Liver (tissue), 9 donors: ENCODE data around the gene PBX4. TPM values are rescaled to one million over a fixed set of nuclear protein-coding genes. Genes with fewer than 3 reads are reported as not detected.

Experiments
- DNase-seq: peaks from one replicate; pipeline ENCODE4 v3.0.0-alpha.2; 2017; ENCODE audit warnings: low spot score
- H3K27ac ChIP-seq, 2 donors: one replicate each; pipeline ENCODE4 v1.7.0; 2013; ENCODE audit warnings: inconsistent platforms in 2 of 2, low read length in 2 of 2, control low read depth in 1 of 2, low read depth in 1 of 2, mild to moderate bottlenecking in 1 of 2
- H3K27me3 ChIP-seq, 4 donors: one replicate each; pipeline versions ENCODE4 v1.6.1 to v1.7.0; 2013; ENCODE audit warnings: low read length in 3 of 4, inconsistent platforms in 1 of 4, mild to moderate bottlenecking in 1 of 4, moderate library complexity in 1 of 4; ENCODE audit not compliant: control insufficient read depth in 4 of 4, insufficient read depth in 4 of 4
- H3K36me3 ChIP-seq, 4 donors: one replicate each; pipeline versions ENCODE4 v1.6.1 to v1.7.0; 2013; ENCODE audit warnings: low read length in 3 of 4, mild to moderate bottlenecking in 3 of 4, low read depth in 1 of 4, moderate library complexity in 1 of 4; ENCODE audit not compliant: control insufficient read depth in 4 of 4, insufficient read depth in 3 of 4
- H3K4me1 ChIP-seq, 4 donors: one replicate each; pipeline versions ENCODE4 v1.6.1 to v1.7.0; 2013; ENCODE audit warnings: low read length in 3 of 4, mild to moderate bottlenecking in 3 of 4, moderate library complexity in 1 of 4; ENCODE audit not compliant: control insufficient read depth in 4 of 4, insufficient read depth in 4 of 4
- H3K4me3 ChIP-seq, 3 donors: one replicate each; pipeline versions ENCODE4 v1.6.1 to v1.7.0; 2013; ENCODE audit warnings: low read length in 3 of 3, control low read depth in 1 of 3, low read depth in 1 of 3, mild to moderate bottlenecking in 1 of 3
- H3K9ac ChIP-seq, 2 donors: one replicate each; pipeline ENCODE4 v1.7.0; 2013; ENCODE audit warnings: low read length in 2 of 2, mild to moderate bottlenecking in 2 of 2, moderate library complexity in 2 of 2, control low read depth in 1 of 2, low read depth in 1 of 2
- H3K9me3 ChIP-seq, 4 donors: one replicate each; pipeline versions ENCODE4 v1.6.1 to v1.7.0; 2013; ENCODE audit warnings: low read length in 3 of 4; ENCODE audit not compliant: control insufficient read depth in 4 of 4
- CTCF ChIP-seq: fragments of 150-350 bp; IDR thresholded peaks from 2 replicates; pipeline ENCODE4 v1.5.1; 2017; ENCODE audit warnings: improper control_type of control experiment, low read depth, low read length; ENCODE audit not compliant: missing input control
- EGR1 ChIP-seq, 2 donors: IDR thresholded peaks; 2 replicates each; pipeline ENCODE4 v1.6.1; 2016 to 2018; ENCODE audit warnings: antibody characterized with exemption in 2 of 2, low read depth in 2 of 2
- FOXA1 ChIP-seq: IDR thresholded peaks from 2 replicates; pipeline ENCODE4 v1.6.1; 2016; ENCODE audit warnings: antibody characterized with exemption
- FOXA2 ChIP-seq: IDR thresholded peaks from 2 replicates; pipeline ENCODE4 v1.6.1; 2016; ENCODE audit warnings: antibody characterized with exemption
- GABPA ChIP-seq, 2 donors: IDR thresholded peaks in 1 of 2; conservative IDR thresholded peaks in 1 of 2; 2 replicates each; pipeline ENCODE4 v1.6.1; 2016; ENCODE audit warnings: antibody characterized with exemption in 2 of 2, mild to moderate bottlenecking in 1 of 2, moderate library complexity in 1 of 2
- HNF4A ChIP-seq, 2 donors: conservative IDR thresholded peaks; 2 replicates each; pipeline ENCODE4 v1.6.1; 2016; ENCODE audit warnings: antibody characterized with exemption in 2 of 2, mild to moderate bottlenecking in 2 of 2
- HNF4G ChIP-seq: IDR thresholded peaks from 2 replicates; pipeline ENCODE4 v1.6.1; 2016; ENCODE audit warnings: antibody characterized with exemption
- JUND ChIP-seq, 2 donors: IDR thresholded peaks; 2 replicates each; pipeline ENCODE4 v1.6.1; 2016; ENCODE audit warnings: antibody characterized with exemption in 2 of 2
- REST ChIP-seq: IDR thresholded peaks from 2 replicates; pipeline ENCODE4 v1.6.1; 2016; ENCODE audit warnings: antibody characterized with exemption, mild to moderate bottlenecking
- RXRA ChIP-seq, 2 donors: IDR thresholded peaks; 2 replicates each; pipeline ENCODE4 v1.6.1; 2017 to 2018; ENCODE audit warnings: antibody characterized with exemption in 2 of 2, mild to moderate bottlenecking in 1 of 2
- SP1 ChIP-seq: IDR thresholded peaks from 2 replicates; pipeline ENCODE4 v1.6.1; 2018; ENCODE audit warnings: antibody characterized with exemption, mild to moderate bottlenecking
- TAF1 ChIP-seq: conservative IDR thresholded peaks from 2 replicates; pipeline ENCODE4 v1.6.1; 2016; ENCODE audit warnings: antibody characterized with exemption, mild to moderate bottlenecking
- YY1 ChIP-seq: IDR thresholded peaks from 2 replicates; pipeline ENCODE4 v1.6.1; 2016; ENCODE audit warnings: antibody characterized with exemption, mild to moderate bottlenecking
- ZBTB33 ChIP-seq: IDR thresholded peaks from 2 replicates; pipeline ENCODE4 v1.6.1; 2016; ENCODE audit warnings: antibody characterized with exemption
- WGBS: extraction: QIAGEN DNeasy Blood & Tissue Kit; methylation state at CpG from one replicate; pipeline ENCODE4 v1.1.7; 2013; 5-methylcytosine and 5-hydroxymethylcytosine counted together
- polyA plus RNA-seq, 2 donors: library from polyadenylated mRNA; stranded (reverse) in 1 of 2; unstranded in 1 of 2; fragments of 200-250 nt in 1 of 2; fragments of >200 nt in 1 of 2; fragmentation: Nextera tagmentation in 1 of 2; extraction: Ambion mirVana in 1 of 2; gene quantifications; one replicate each; pipeline versions ENCODE4 v1.2.1 to v1.2.3, GENCODE V29; 2013 to 2015
- total RNA-seq, 2 donors: library from RNA; depleted of rRNA; stranded (reverse); fragments of >200 nt; gene quantifications; one replicate each; pipeline ENCODE4 v1.2.3, GENCODE V29; 2014
- TF ChIP-seq, protein P1 (sequence below): IDR thresholded peaks from 2 replicates; pipeline ENCODE4 v1.6.1; 2016; ENCODE audit warnings: antibody characterized with exemption
- donor health status: healthy.
- donor health status: healthy.
- donor health status: healthy.
- donor health status: healthy.
- donor health status: healthy.

The PBX4 gene
- total and polyA plus RNA-seq, 4 donors: 0.19 to 0.59 (median 0.21) TPM; not detected in 1

GRCh38 chr19:19624032-19624570 lies 5.6 kb upstream of the PBX4 start:
- DNase-seq: no peak
- no peak overlapping the region for H3K27ac ChIP-seq
- H3K9me3 ChIP-seq: no peaks in the 10 kb centered on the region
- WGBS: 96% methylated on average over 19 of the region's 19 CpGs
- H3K4me1 ChIP-seq: peaks cover 0 to 8% (median 3%) of the 10 kb centered on the region in 4 donors
- H3K27me3 ChIP-seq: peaks cover 0 to 2% (median 0%) of the 10 kb centered on the region in 4 donors
- no peak overlapping the region for H3K9ac ChIP-seq
- no peaks in the 10 kb centered on the region for H3K36me3 ChIP-seq
- no peak overlapping the region for H3K4me3 ChIP-seq
- no peak for TF ChIP-seq GABPA (IDR thresholded peaks at IDR 0.05 in 1 of 2, conservative IDR thresholded peaks at IDR 0.05 in 1 of 2)
- no peak for TF ChIP-seq JUND (IDR thresholded peaks at IDR 0.05)

DNA sequence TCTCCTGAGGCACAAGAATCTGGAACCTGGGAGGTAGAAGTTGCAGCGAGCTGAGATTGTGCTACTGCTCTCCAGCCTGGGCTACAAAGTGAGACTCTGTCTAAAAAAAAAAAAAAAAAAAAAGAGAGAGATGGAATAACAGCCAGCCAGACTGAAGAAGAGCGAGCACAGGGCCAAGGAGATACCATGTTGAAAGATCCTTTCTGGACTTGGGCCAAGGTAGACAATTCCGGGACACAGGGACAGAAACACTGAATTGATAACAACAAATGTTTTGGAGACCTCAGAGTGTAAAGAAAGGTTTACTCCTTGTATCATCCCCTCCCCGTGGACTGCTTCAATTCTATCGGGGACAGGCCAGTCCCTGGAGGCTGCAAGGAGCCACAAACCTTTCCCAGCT lies 4.9 kb upstream of the PBX4 start:
- no peak for DNase-seq
- 83% methylated on average over 5 of the region's 5 CpGs for WGBS
- no peak overlapping the region for H3K9ac ChIP-seq
- no peak overlapping the region for H3K4me3 ChIP-seq
- TF ChIP-seq CTCF: no peak
- no peak for TF ChIP-seq HNF4A (conservative IDR thresholded peaks at IDR 0.05)
- no peak for TF ChIP-seq FOXA1
- TF ChIP-seq JUND (IDR thresholded peaks at IDR 0.05): no peak
- TF ChIP-seq EGR1 (IDR thresholded peaks at IDR 0.05; ENCODE audit: low read depth in 2 of 2): no peak
- no peak for TF ChIP-seq SP1
- no peak for TF ChIP-seq FOXA2
- TF ChIP-seq, protein P1, sequence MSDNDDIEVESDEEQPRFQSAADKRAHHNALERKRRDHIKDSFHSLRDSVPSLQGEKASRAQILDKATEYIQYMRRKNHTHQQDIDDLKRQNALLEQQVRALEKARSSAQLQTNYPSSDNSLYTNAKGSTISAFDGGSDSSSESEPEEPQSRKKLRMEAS: no peak
- no peak for TF ChIP-seq REST
- no peak for TF ChIP-seq GABPA (IDR thresholded peaks at IDR 0.05 in 1 of 2, conservative IDR thresholded peaks at IDR 0.05 in 1 of 2)
- no peak for TF ChIP-seq ZBTB33
- TF ChIP-seq TAF1: no peak
- TF ChIP-seq RXRA (IDR thresholded peaks at IDR 0.05): no peak
- no peak for TF ChIP-seq YY1
- no peak for TF ChIP-seq HNF4G
- H3K27ac ChIP-seq: no peak overlapping the region
- H3K4me1 ChIP-seq: peaks cover 0 to 7% (median 2%) of the 10 kb centered on the region in 4 donors
- peaks cover 0 to 4% (median 0%) of the 10 kb centered on the region in 4 donors for H3K9me3 ChIP-seq
- H3K27me3 ChIP-seq: no peaks in the 10 kb centered on the region
- H3K36me3 ChIP-seq: no peaks in the 10 kb centered on the region
